Measurements from ENCODE around the gene POLR1G.
"Not testable (repeated sequence)": the region's sequence is repeated elsewhere in the genome, so short reads cannot be mapped to it uniquely, and the experiment has no call there.

Gene POLR1G

DNA sequence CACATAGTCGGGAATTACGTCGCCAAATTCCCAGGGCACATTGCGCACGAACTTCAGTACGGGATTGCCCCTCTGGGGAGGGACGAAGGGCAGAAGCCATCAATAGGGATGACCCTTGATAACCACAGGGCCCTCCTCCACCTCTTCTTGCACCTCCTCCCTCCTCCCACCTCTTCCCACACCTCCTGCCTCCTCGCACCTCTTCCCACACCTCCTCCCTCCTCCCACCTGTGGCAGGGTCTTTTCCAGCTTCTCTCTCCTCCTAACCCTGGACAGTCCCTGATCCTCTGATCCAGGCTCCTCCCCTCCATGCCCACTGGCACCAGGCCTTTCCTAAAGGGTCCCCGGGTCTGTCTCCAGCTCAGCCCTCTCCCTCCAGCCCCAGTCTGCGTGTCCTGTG is 13.9 kb downstream of the POLR1G start:
- DNase-seq (ENCODE audit: low spot score) = no peak

DNA sequence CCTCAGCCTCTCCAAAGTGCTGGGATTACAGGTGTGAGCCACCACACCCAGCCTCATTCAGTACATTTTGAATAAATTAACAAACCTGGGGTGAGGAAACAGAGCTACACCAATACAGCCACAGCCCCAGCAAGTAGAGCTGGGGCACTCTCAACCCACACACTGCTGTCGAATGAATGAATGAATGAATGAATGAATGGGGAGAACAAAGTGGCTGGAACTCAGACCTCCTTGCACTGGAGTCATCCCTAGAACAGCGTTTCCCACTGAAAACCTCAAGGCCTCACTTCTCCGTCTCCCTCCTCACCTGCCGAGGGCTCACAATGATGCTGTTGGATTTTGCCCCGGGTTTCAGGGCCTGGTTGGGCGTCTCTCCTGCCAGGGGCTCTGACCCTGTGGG is 14.4 kb downstream of the POLR1G start:
- no peak for DNase-seq (ENCODE audit: low spot score)

DNA sequence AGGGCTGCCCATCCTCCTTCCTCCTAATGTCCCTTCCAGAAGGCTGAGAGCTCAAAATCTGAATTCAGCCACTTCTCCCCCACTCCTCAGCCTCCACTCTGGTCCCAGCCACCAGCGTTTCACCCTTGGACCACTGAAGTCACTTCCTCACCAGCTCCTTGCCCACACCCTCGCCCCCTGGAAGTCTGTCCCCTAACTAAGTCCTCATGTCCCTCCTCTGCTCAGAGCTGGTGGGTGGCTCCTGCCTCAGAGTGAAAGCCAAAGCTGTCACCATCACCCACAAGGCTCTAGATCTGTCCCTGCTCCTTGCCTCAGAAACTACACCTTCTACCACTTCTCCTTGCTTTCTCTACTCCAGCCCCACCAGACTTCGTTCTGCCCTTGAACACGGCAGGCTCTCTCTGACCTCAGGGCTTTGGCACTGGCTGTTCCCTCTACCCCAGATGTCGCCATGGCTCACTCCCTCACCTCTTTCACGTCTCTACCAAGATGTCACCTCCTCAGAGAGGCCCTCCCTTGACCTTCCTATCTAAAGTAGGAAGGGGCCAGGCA is 15.6 kb downstream of the POLR1G start:
- DNase-seq (ENCODE audit: low spot score) = no peak

- no peak for DNase-seq (ENCODE audit: low spot score)
Measured at GRCh38 chr19:45423033-45423588, 16.7 kb downstream of the POLR1G start.

- peak; percentile 96 for DNase-seq (ENCODE audit: low spot score)
Measured at GRCh38 chr19:45423589-45424190, 17.2 kb downstream of the POLR1G start, which contains the start of gene ERCC1. Gene ERCC1, minus strand, starts transcription at chr19:45423917. Its CDS starts 543 bp downstream, at chr19:45423374.

DNA sequence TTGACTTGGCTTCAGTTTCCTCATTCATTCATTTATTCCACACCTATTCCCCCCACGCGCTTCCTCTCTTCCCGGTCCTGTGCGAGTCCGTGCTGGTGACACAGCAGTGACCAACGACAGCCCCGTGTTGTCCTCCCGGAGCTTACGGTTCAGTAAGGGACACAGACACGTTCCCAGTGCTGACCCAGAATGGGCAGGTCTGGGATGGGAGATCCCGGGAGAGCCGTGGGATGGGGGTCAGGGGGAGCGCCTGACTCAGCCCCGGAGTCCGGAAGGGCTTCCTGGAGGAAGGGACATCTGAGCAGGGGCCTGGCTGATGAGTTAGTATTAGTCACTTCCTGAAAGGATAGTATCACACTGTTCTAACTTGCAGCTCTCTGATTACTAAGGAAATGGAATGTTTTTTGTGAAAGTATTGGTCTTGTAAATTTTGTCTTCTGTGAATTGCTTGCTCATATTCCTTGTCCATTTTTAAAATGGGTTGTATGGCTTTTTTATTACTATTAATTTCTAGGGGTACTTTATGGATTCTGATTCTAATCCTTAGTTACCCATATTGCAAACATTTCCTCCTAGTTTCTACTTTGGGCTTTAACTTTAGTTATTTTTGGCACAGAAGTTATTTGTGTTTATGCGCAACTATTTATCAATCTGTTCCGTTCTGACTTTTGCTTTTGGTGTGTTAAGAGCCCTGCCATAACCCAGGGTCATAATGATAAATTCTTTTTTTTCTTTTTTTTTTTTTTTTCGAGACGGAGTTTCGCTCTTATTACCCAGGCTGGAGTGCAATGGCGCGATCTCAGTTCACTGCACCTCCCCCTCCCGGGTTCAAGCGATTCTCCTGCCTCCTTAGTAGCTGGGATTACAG is 18.0 kb downstream of the POLR1G start:
- no peak for DNase-seq (ENCODE audit: low spot score)

GRCh38 chr19:45428384-45429231 is 22.2 kb downstream of the POLR1G start:
- no peak for DNase-seq (ENCODE audit: low spot score)

GRCh38 chr19:45429896-45430295 is 23.5 kb downstream of the POLR1G start:
- not testable (repeated sequence) for DNase-seq (ENCODE audit: low spot score)

DNA sequence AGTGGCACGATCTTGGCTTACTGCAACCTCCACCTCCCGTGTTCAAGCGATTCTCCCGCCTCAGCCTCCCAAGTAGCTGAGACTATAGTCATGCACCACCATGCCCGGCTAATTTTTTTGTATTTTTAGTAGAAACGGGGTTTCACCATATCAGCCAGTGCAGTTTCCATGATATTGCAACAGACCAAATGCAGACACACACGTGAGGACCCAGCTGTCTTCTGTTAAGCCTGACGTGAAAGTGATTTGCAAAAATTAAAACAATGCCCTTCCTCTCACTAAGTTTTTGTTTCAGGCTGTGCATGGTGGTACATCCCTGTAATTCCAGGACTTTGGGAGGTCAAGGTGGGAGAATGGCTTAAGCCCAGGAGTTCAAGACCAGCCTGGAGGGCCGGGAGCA is 24.6 kb downstream of the POLR1G start:
- DNase-seq (ENCODE audit: low spot score) = not testable (repeated sequence)

DNA sequence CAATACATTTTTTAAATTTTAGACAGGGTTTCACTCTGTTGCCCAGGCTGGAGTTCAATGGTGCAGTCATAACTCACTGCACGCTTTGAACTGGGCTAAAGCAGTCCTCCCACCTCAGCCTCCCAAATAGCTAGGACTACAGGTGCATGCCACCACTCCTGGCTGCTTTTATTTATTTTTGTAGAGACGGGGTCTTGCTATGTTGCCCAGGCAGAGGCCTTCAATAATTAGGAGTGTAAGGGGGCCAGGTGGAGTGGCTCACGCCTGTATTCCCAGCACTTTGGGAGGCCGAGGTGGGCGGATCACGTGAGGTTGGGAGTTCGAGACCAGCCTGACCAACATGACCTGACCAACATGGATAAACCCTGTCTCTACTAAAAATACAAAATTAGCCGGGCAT is 26.1 kb downstream of the POLR1G start:
- not testable (repeated sequence) for DNase-seq (ENCODE audit: low spot score)

DNA sequence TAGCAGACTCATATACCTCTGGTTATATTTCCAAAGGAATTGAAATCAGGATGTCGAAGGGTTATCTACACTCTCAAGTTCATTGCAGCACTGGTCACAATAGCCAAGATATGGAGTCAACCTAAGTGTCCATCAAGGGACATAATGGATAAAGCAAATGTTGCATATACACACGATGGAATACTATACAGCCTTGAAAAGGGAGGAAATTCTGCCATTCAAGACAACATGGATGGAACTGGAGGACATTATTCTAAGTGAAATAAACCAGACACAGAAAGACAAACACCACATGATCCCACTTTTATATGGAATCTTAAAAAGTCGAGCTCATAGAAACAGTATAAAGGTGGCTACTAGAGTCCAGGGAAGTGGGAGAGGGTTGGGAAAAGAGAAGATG is 30.9 kb downstream of the POLR1G start:
- DNase-seq (ENCODE audit: low spot score) = no peak

DNA sequence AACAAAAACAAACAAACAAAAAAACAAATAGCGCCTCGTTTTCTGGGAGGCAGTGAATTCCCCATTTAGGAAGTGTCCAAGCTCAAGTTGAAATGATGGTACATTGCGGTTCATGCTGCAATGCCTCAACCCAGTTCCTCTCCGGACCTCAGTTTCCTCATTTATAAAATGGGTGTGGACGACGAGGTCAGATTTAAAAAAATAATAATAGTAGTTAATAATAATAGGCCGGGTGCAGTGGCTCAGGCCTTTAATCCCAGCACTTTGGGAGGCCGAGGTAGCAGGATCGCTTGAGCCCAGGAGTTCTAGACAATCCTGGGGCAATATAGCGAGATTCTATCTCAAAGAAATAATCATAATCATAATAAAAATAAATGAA is 32.7 kb downstream of the POLR1G start:
- DNase-seq (ENCODE audit: low spot score) = no peak

DNA sequence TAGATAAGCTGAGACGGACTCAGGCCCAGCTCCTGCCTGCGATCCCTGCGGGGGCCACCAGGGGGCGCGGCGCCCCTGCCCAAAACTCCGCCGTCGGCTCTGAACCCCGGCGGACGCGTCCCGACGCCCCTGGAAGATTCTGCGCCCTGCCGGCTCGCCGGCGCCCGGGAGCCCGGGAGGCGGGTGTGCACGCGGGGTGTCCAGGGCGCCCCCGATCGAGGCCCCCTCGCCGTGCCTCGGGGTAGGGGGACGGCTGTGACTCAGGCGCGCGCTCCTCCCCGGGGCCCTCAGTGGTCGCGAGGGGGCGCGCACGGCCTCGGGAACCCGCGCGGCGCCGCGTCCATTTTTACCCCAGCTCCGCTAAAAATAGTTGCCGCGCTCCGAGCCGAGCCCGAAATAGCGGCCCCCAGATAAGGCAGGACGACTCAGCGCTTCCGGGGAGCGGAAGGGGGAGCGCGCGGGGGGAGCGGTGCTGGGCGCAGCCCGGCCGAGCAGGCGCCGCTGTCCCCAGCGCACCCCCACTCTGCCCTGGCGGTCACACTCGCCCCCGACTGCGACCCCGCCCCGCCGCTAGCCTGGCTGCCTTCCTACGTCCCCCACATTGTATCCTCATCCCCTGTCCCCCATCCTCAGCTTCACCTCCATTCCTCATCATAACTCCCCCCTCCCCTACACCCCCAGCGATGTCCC is 33.3 kb downstream of the POLR1G start:
- peak; percentile 82 for DNase-seq (ENCODE audit: low spot score)

- no peak for DNase-seq (ENCODE audit: low spot score)
Measured at GRCh38 chr19:45440259-45440638, 33.8 kb downstream of the POLR1G start.

GRCh38 chr19:45440873-45441654 is 34.6 kb downstream of the POLR1G start:
- no peak for DNase-seq (ENCODE audit: low spot score)

- DNase-seq (ENCODE audit: low spot score) = no peak
Measured at GRCh38 chr19:45442408-45442777, 35.9 kb downstream of the POLR1G start.

- peak; percentile 45 for DNase-seq (ENCODE audit: low spot score)
Measured at GRCh38 chr19:45442778-45443461, 36.5 kb downstream of the POLR1G start.

GRCh38 chr19:45443462-45444317 is 37.2 kb downstream of the POLR1G start:
- DNase-seq (ENCODE audit: low spot score) = peak; percentile 77

Measured in Ammon's horn (tissue), 1 donor.